Hepatocyte (in vitro differentiated cells): ENCODE results near the gene PHLDB2. TPM values are rescaled to one million over a fixed set of nuclear protein-coding genes. Genes with fewer than 3 reads are reported as not detected.

Experiments
- DNase-seq: peaks from one replicate; pipeline ENCODE4 v3.0.0-alpha.2; 2016; ENCODE audit warnings: low spot score
- H2AFZ ChIP-seq: fragments of 200-600 bp; sonication (generic); 2 replicates; pipeline ENCODE4 v1.6.0; 2016; ENCODE audit warnings: antibody characterized with exemption, mild to moderate bottlenecking
- H3K27ac ChIP-seq: fragments of 200-600 bp; sonication (generic); 2 replicates; pipeline ENCODE4 v1.5.1; 2016; ENCODE audit warnings: mild to moderate bottlenecking
- H3K27me3 ChIP-seq: fragments of 200-600 bp; sonication (generic); 2 replicates; pipeline ENCODE4 v1.6.1; 2016
- H3K36me3 ChIP-seq: fragments of 200-600 bp; sonication (generic); replicated peaks from 2 replicates; pipeline ENCODE4 v1.5.1; 2016; ENCODE audit warnings: low read depth; ENCODE audit not compliant: insufficient read depth
- H3K4me1 ChIP-seq: fragments of 200-600 bp; sonication (generic); 2 replicates; pipeline ENCODE4 v1.5.1; 2016; ENCODE audit warnings: mild to moderate bottlenecking, moderate library complexity; ENCODE audit not compliant: insufficient read depth
- H3K4me2 ChIP-seq: fragments of 200-600 bp; sonication (generic); 2 replicates; pipeline ENCODE4 v1.6.0; 2016
- H3K4me3 ChIP-seq: fragments of 200-600 bp; sonication (generic); 2 replicates; pipeline ENCODE4 v1.5.1; 2016; ENCODE audit warnings: mild to moderate bottlenecking
- H3K79me2 ChIP-seq: fragments of 200-600 bp; sonication (generic); 2 replicates; pipeline ENCODE4 v1.6.0; 2017; ENCODE audit warnings: mild to moderate bottlenecking
- H3K9me2 ChIP-seq: fragments of 200-600 bp; sonication (generic); replicated peaks from 2 replicates; pipeline ENCODE4 v1.6.0; 2017; ENCODE audit warnings: mild to moderate bottlenecking; ENCODE audit not compliant: insufficient read depth
- H3K9me3 ChIP-seq: fragments of 200-600 bp; sonication (generic); 2 replicates; pipeline ENCODE4 v1.5.1; 2016; ENCODE audit warnings: low read depth, mild to moderate bottlenecking
- H4K20me1 ChIP-seq: fragments of 200-600 bp; sonication (generic); 2 replicates; pipeline ENCODE4 v1.6.0; 2016; ENCODE audit warnings: mild to moderate bottlenecking; ENCODE audit not compliant: insufficient read depth, poor library complexity, severe bottlenecking
- CTCF ChIP-seq: fragments of 200-600 bp; sonication (generic); IDR thresholded peaks from 2 replicates; pipeline ENCODE4 v1.5.1; 2016; ENCODE audit warnings: antibody characterized with exemption, mild to moderate bottlenecking; ENCODE audit not compliant: poor library complexity
- EZH2 ChIP-seq: fragments of 200-600 bp; sonication (generic); IDR thresholded peaks from 2 replicates; pipeline ENCODE4 v1.6.1; 2016; ENCODE audit warnings: antibody characterized with exemption, mild to moderate bottlenecking, borderline replicate concordance
- EZH2phosphoT487 ChIP-seq: fragments of 200-600 bp; sonication (generic); IDR thresholded peaks from one replicate; pipeline ENCODE4 v1.6.1; 2018; ENCODE audit warnings: antibody characterized with exemption, mild to moderate bottlenecking, low read depth, moderate library complexity; ENCODE audit not compliant: unreplicated experiment, severe bottlenecking
- WGBS: methylation state at CpG from one replicate; pipeline ENCODE4 v1.1.6; 2016; ENCODE audit warnings: low lambda C conversion rate; ENCODE audit errors: missing lambda C conversion rate; 5-methylcytosine and 5-hydroxymethylcytosine counted together
- polyA plus RNA-seq: library from polyadenylated mRNA; unstranded; fragments of >200 nt; fragmentation: Nextera tagmentation; extraction: Ambion mirVana; gene quantifications from 2 replicates; pipeline ENCODE4 v1.2.1, GENCODE V29; 2016
- total RNA-seq: library from RNA; depleted of rRNA; stranded (reverse); fragments of >200 nt; gene quantifications from 2 replicates; pipeline ENCODE4 v1.2.3, GENCODE V29; 2014

The PHLDB2 gene
- total and polyA plus RNA-seq, 2 experiments from 2014 or later = 49.0 to 52.7 TPM

DNA sequence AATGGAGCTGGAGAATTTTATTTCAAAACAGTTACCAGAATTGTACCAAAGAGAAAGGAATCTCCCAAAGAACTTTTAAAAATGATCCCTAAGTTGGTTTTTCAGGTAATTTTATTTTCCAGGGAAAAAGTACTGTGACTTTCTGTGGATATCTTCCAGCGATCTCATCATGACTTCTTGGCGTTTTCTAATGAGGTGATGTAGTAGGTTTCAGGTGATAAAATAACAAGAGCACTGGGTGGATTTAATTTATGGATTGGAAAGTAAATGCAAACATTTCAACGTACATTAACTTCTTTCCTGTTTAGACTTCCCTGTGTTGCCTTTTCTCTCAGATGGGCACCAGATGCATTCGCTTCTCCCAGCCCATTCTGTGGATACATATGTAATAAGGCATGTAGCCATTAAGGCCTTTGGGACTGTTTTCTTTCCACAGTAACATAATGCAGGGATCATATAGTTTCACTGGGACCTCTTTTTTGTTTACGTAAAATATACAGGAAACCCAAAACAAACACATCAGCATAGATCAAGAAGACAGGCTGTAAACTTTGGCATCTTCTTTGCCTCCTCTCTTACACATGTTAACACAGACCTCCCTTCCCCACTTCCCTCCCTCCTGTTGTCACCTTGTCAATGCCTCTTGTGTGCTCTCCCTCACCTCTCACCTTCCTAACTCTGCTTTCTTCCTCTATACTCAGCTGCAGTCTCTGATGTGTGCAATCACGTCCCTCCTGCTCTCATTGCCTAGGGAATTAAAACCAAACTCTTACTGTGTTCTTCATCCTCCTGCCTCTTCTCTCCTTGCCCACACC lies 13.0 kb downstream of the PHLDB2 start:
- H3K36me3 ChIP-seq = no peaks in the 10 kb centered on the region
- H3K4me2 ChIP-seq = no peak overlapping the region
- no peaks in the 10 kb centered on the region for H3K9me3 ChIP-seq
- H2AFZ ChIP-seq = no peak overlapping the region
- no peaks in the 10 kb centered on the region for H3K27me3 ChIP-seq
- H4K20me1 ChIP-seq = no peaks in the 10 kb centered on the region
- no peaks in the 10 kb centered on the region for H3K9me2 ChIP-seq
- no peak overlapping the region for H3K4me3 ChIP-seq
- WGBS = 55% methylated on average over 6 of the region's 6 CpGs
- no peak for DNase-seq
- H3K79me2 ChIP-seq = peaks cover 97% of the 10 kb centered on the region
- peak overlapping the region; percentile 41 for H3K27ac ChIP-seq
- peaks cover 21% of the 10 kb centered on the region for H3K4me1 ChIP-seq
- TF ChIP-seq CTCF (no peak), EZH2phosphoT487 (peak; percentile 64), EZH2 (no peak)

DNA sequence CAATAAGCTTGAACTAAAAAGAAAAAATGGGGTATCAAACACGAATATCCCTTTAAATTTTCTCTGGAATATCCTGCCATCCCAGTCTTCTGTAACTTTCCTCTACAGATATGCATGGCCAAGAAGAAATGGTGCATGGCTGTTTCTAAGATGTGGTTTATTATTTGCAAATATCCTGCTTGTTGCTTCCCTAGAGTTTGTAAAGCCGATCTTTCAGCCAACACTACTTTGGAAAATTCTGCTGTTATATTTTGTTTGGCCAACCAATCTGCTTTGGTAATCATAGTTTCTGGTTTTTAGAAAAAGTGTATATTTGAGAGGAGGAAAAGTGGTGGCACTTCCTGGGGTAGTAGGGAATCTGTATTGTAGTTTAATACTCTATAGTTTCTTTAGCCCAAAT lies 13.9 kb downstream of the PHLDB2 start:
- H3K36me3 ChIP-seq = no peaks in the 10 kb centered on the region
- 91% methylated on average over 2 of the region's 2 CpGs for WGBS
- no peak for DNase-seq
- H3K4me2 ChIP-seq = no peak overlapping the region
- H2AFZ ChIP-seq = no peak overlapping the region
- no peaks in the 10 kb centered on the region for H3K9me3 ChIP-seq
- no peaks in the 10 kb centered on the region for H4K20me1 ChIP-seq
- H3K79me2 ChIP-seq = peaks cover 96% of the 10 kb centered on the region
- no peaks in the 10 kb centered on the region for H3K27me3 ChIP-seq
- H3K27ac ChIP-seq = no peak overlapping the region
- no peaks in the 10 kb centered on the region for H3K9me2 ChIP-seq
- no peak for TF ChIP-seq CTCF
- no peak for TF ChIP-seq EZH2
- no peak for TF ChIP-seq EZH2phosphoT487
- H3K4me1 ChIP-seq = peaks cover 21% of the 10 kb centered on the region
- H3K4me3 ChIP-seq = no peak overlapping the region

- no peak for DNase-seq
- peaks cover 93% of the 10 kb centered on the region for H3K79me2 ChIP-seq
- 71% methylated on average over 2 of the region's 2 CpGs for WGBS
- H3K4me2 ChIP-seq = no peak overlapping the region
- peaks cover 21% of the 10 kb centered on the region for H3K4me1 ChIP-seq
- no peaks in the 10 kb centered on the region for H4K20me1 ChIP-seq
- no peaks in the 10 kb centered on the region for H3K9me2 ChIP-seq
- no peaks in the 10 kb centered on the region for H3K9me3 ChIP-seq
- H2AFZ ChIP-seq = no peak overlapping the region
- TF ChIP-seq EZH2phosphoT487 (no peak), EZH2 (no peak), CTCF (no peak)
- no peaks in the 10 kb centered on the region for H3K36me3 ChIP-seq
- H3K4me3 ChIP-seq = no peak overlapping the region
- H3K27ac ChIP-seq = no peak overlapping the region
- no peaks in the 10 kb centered on the region for H3K27me3 ChIP-seq
Measured at GRCh38 chr3:111874177-111874820, 15.2 kb downstream of the PHLDB2 start.
